Endometrial microvascular endothelial cells (primary cell): Measurements from ENCODE around the gene CCDC146. TPM values are rescaled to one million over a fixed set of nuclear protein-coding genes. Genes with fewer than 3 reads are reported as not detected.

ENCODE experiments used
- in situ Hi-C: cut with HindIII; loops from 2 replicates; pipeline ENCODE4 v1.10.0; 2017; ENCODE audit warnings: low sequenced_read_pairs, low pct_unique_long_range_greater_than_20kb; ENCODE audit errors: inconsistent ontology term
- total RNA-seq: library from RNA; depleted of rRNA; stranded (reverse); fragments of >200 nt; gene quantifications from one replicate; pipeline ENCODE4 v1.2.3, GENCODE V29; 2015; ENCODE audit errors: inconsistent ontology term

The CCDC146 gene
- total RNA-seq, 1 donor from 2014 or later, result 0.37 TPM

GRCh38 chr7:77235276-77235675, 112.9 kb downstream of the CCDC146 start:
- in situ Hi-C loops, result no loop called here

- in situ Hi-C loops, result no loop called here
Observed at GRCh38 chr7:77238703-77239136, 116.3 kb downstream of the CCDC146 start.

- in situ Hi-C loops, result no loop called here
Observed at GRCh38 chr7:77239471-77239870, 117.1 kb downstream of the CCDC146 start.

- in situ Hi-C loops, result no loop called here
Observed at GRCh38 chr7:77242068-77242467, 119.7 kb downstream of the CCDC146 start.

GRCh38 chr7:77242554-77242953, 120.1 kb downstream of the CCDC146 start:
- in situ Hi-C loops, result no loop called here

GRCh38 chr7:77244222-77244934, 122.0 kb downstream of the CCDC146 start:
- in situ Hi-C loops, result no loop called here

GRCh38 chr7:77245015-77245755, 122.8 kb downstream of the CCDC146 start:
- in situ Hi-C loops, result no loop called here

- in situ Hi-C loops, result no loop called here
Observed at GRCh38 chr7:77246026-77246640, 123.7 kb downstream of the CCDC146 start.

- in situ Hi-C loops, result no loop called here
Observed at GRCh38 chr7:77247206-77247850, 124.9 kb downstream of the CCDC146 start.

- in situ Hi-C loops, result no loop called here
Observed at GRCh38 chr7:77248154-77248553, 125.7 kb downstream of the CCDC146 start.

GRCh38 chr7:77252506-77252905, 130.1 kb downstream of the CCDC146 start:
- in situ Hi-C loops, result no loop called here

GRCh38 chr7:77253151-77253550, 130.7 kb downstream of the CCDC146 start:
- in situ Hi-C loops, result no loop called here

- in situ Hi-C loops, result no loop called here
Observed at GRCh38 chr7:77254429-77254828, 132.0 kb downstream of the CCDC146 start.

- in situ Hi-C loops, result no loop called here
Observed at GRCh38 chr7:77254915-77255314, 132.5 kb downstream of the CCDC146 start.

- in situ Hi-C loops, result no loop called here
Observed at GRCh38 chr7:77258014-77258413, 135.6 kb downstream of the CCDC146 start.

GRCh38 chr7:77258593-77258992, 136.2 kb downstream of the CCDC146 start:
- in situ Hi-C loops, result no loop called here

GRCh38 chr7:77262316-77262715, 139.9 kb downstream of the CCDC146 start:
- in situ Hi-C loops, result no loop called here

GRCh38 chr7:77265666-77266065, 143.3 kb downstream of the CCDC146 start:
- in situ Hi-C loops, result no loop called here

GRCh38 chr7:77266291-77266794, 143.9 kb downstream of the CCDC146 start:
- in situ Hi-C loops, result no loop called here
